SU-DHL-6 (cell line): ENCODE data around the gene GRIA3.
"Not testable (repeated sequence)": the region's sequence is repeated elsewhere in the genome, so short reads cannot be mapped to it uniquely, and the experiment has no call there.

Experiments
- H2AFZ ChIP-seq: fragments of 200-600 bp; sonication (generic); 2 replicates; pipeline ENCODE4 v1.6.1; 2014; ENCODE audit warnings: low read depth, mild to moderate bottlenecking, moderate library complexity, mixed read lengths, antibody characterized with exemption, low read length; ENCODE audit not compliant: severe bottlenecking
- H3F3A ChIP-seq: fragments of 200-600 bp; shearing (Covaris generic); 2 replicates; pipeline ENCODE4 v1.6.0; 2016; ENCODE audit warnings: antibody characterized with exemption, mild to moderate bottlenecking; ENCODE audit not compliant: insufficient read depth
- H3K27ac ChIP-seq: fragments of 200-600 bp; sonication (generic); 2 replicates; pipeline ENCODE4 v1.5.1; 2016; ENCODE audit warnings: low read depth, mild to moderate bottlenecking, low read length, moderate library complexity, mixed read lengths
- H3K27me3 ChIP-seq: fragments of 200-600 bp; sonication (generic), shearing (Covaris generic); 2 replicates; pipeline ENCODE4 v1.6.0; 2014; ENCODE audit warnings: mild to moderate bottlenecking, low read length
- H3K36me3 ChIP-seq: fragments of 200-600 bp; sonication (generic); 2 replicates; pipeline ENCODE4 v1.6.1; 2014; ENCODE audit warnings: mild to moderate bottlenecking, low read length, mixed read lengths
- H3K4me2 ChIP-seq: fragments of 300-600, 200-600 bp; shearing (Covaris generic), sonication (generic); 2 replicates; pipeline ENCODE4 v1.6.0; 2014; ENCODE audit warnings: low read length, low read depth, mild to moderate bottlenecking; ENCODE audit not compliant: poor library complexity, severe bottlenecking
- H3K4me3 ChIP-seq: fragments of 200-600 bp; sonication (generic); 2 replicates; pipeline ENCODE4 v1.5.1; 2014; ENCODE audit warnings: antibody characterized with exemption, low read length, mild to moderate bottlenecking, mixed read lengths; ENCODE audit not compliant: insufficient read depth, poor library complexity, severe bottlenecking
- H3K79me2 ChIP-seq: fragments of 200-600 bp; sonication (generic); 2 replicates; pipeline ENCODE4 v1.6.1; 2014; ENCODE audit warnings: mild to moderate bottlenecking, low read length, moderate library complexity; ENCODE audit not compliant: insufficient read depth
- H3K9ac ChIP-seq: fragments of 200-600 bp; sonication (generic); 2 replicates; pipeline ENCODE4 v1.7.0; 2014; ENCODE audit warnings: mild to moderate bottlenecking, low read length
- H3K9me2 ChIP-seq: fragments of 200-600 bp; sonication (generic); replicated peaks from 2 replicates; pipeline ENCODE4 v1.6.1; 2014; ENCODE audit warnings: low read length; ENCODE audit not compliant: insufficient read depth
- H3K9me3 ChIP-seq: fragments of 200-600 bp; sonication (generic); 2 replicates; pipeline ENCODE4 v1.6.1; 2014; ENCODE audit warnings: low read length, mixed read lengths; ENCODE audit not compliant: insufficient read depth
- H4K20me1 ChIP-seq: fragments of 200-600 bp; sonication (generic); 2 replicates; pipeline ENCODE4 v1.6.1; 2014; ENCODE audit warnings: low read depth, mild to moderate bottlenecking, antibody characterized with exemption, low read length, moderate library complexity, mixed read lengths
- EZH2phosphoT487 ChIP-seq: fragments of 200-600 bp; sonication (generic), shearing (Covaris generic); conservative IDR thresholded peaks from 2 replicates; pipeline ENCODE4 v1.6.1; 2018; ENCODE audit warnings: mild to moderate bottlenecking, antibody characterized with exemption, low read length, moderate library complexity, mixed read lengths
- TF ChIP-seq, protein P1 (sequence below): fragments of 200-600 bp; sonication (generic); IDR thresholded peaks from one replicate; pipeline ENCODE4 v1.5.1; 2017; ENCODE audit warnings: antibody characterized with exemption, mild to moderate bottlenecking, low read length, moderate library complexity; ENCODE audit not compliant: insufficient read depth, poor library complexity, severe bottlenecking

The GRIA3 gene

DNA sequence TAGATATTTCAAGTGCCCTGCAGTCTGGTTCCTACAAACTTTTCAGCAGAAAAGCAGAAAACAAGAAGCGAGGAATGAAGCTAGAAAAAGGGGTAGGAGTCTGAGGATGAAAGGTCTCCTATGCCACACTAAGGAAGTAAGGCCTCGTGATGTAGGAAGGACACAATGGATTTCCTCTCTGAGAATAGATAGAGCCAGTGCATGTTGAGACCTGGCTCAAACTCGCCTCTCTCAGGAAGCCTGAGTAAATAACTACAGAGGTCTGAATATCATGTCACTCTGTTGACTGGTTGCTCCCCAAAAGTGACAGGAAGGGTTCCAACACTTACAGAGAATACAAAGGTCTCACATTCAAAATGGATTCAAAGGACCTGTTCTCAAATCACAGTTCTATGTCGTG, 93.3 kb downstream of the GRIA3 start:
- Histone ChIP-seq H3K9me3 (no peaks in the 10 kb centered on the region), H3K79me2 (no peaks in the 10 kb centered on the region), H3F3A (no peaks in the 10 kb centered on the region), H3K27ac (no peak overlapping the region), H2AFZ (no peak overlapping the region), H3K9me2 (no peaks in the 10 kb centered on the region), H3K27me3 (no peaks in the 10 kb centered on the region), H3K36me3 (no peaks in the 10 kb centered on the region), H3K4me2 (no peak overlapping the region), H3K4me3 (no peak overlapping the region), H3K9ac (no peak overlapping the region), H4K20me1 (no peaks in the 10 kb centered on the region)
- TF ChIP-seq EZH2phosphoT487: no peak
- TF ChIP-seq, protein P1, sequence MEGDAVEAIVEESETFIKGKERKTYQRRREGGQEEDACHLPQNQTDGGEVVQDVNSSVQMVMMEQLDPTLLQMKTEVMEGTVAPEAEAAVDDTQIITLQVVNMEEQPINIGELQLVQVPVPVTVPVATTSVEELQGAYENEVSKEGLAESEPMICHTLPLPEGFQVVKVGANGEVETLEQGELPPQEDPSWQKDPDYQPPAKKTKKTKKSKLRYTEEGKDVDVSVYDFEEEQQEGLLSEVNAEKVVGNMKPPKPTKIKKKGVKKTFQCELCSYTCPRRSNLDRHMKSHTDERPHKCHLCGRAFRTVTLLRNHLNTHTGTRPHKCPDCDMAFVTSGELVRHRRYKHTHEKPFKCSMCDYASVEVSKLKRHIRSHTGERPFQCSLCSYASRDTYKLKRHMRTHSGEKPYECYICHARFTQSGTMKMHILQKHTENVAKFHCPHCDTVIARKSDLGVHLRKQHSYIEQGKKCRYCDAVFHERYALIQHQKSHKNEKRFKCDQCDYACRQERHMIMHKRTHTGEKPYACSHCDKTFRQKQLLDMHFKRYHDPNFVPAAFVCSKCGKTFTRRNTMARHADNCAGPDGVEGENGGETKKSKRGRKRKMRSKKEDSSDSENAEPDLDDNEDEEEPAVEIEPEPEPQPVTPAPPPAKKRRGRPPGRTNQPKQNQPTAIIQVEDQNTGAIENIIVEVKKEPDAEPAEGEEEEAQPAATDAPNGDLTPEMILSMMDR: no peak

- no peak overlapping the region for H3K27ac ChIP-seq
- no peaks in the 10 kb centered on the region for H3K27me3 ChIP-seq
- H3K4me2 ChIP-seq: no peak overlapping the region
Observed at GRCh38 chrX:123277821-123278220, 93.7 kb downstream of the GRIA3 start.

GRCh38 chrX:123282241-123282640, 98.2 kb downstream of the GRIA3 start:
- Histone ChIP-seq H3K79me2 (no peaks in the 10 kb centered on the region), H3K9me3 (no peaks in the 10 kb centered on the region), H3K27ac (no peak overlapping the region), H4K20me1 (no peaks in the 10 kb centered on the region), H3K4me2 (no peak overlapping the region), H3K9ac (no peak overlapping the region), H2AFZ (no peak overlapping the region), H3F3A (no peaks in the 10 kb centered on the region), H3K27me3 (no peaks in the 10 kb centered on the region), H3K4me3 (no peak overlapping the region), H3K9me2 (no peaks in the 10 kb centered on the region), H3K36me3 (no peaks in the 10 kb centered on the region)
- TF ChIP-seq, protein P1: no peak

More at GRCh38 chrX:123277821-123278220, 93.7 kb downstream of the GRIA3 start:
- Histone ChIP-seq H2AFZ (no peak overlapping the region), H3K9ac (no peak overlapping the region), H3K9me3 (no peaks in the 10 kb centered on the region), H3K9me2 (no peaks in the 10 kb centered on the region), H3K36me3 (no peaks in the 10 kb centered on the region), H3K79me2 (no peaks in the 10 kb centered on the region), H3K4me3 (no peak overlapping the region), H3F3A (no peaks in the 10 kb centered on the region), H4K20me1 (no peaks in the 10 kb centered on the region)
- no peak for TF ChIP-seq EZH2phosphoT487
- TF ChIP-seq, protein P1: no peak

GRCh38 chrX:123283407-123283806, 99.3 kb downstream of the GRIA3 start:
- not testable (repeated sequence) for H3K9me3 ChIP-seq, H3K4me2 ChIP-seq, H2AFZ ChIP-seq, H3K9ac ChIP-seq, H3K27ac ChIP-seq, H3K27me3 ChIP-seq, H3K79me2 ChIP-seq, H4K20me1 ChIP-seq, H3K36me3 ChIP-seq, H3F3A ChIP-seq, H3K9me2 ChIP-seq, H3K4me3 ChIP-seq
